Effector memory CD4-positive, alpha-beta T cell (primary cell): Measurements from ENCODE around the gene SPPL2A.

ENCODE experiments used
- DNase-seq, 3 donors: peaks; one replicate each; pipeline ENCODE4 v3.0.0-alpha.2; 2020
- H3K27ac ChIP-seq: 2 replicates; pipeline ENCODE4 v1.7.0; 2013; ENCODE audit warnings: mild to moderate bottlenecking, low read length, moderate library complexity; ENCODE audit not compliant: insufficient read depth, poor library complexity, severe bottlenecking
- H3K27me3 ChIP-seq: replicated peaks from 2 replicates; pipeline ENCODE4 v1.7.0; 2013; ENCODE audit warnings: mild to moderate bottlenecking, low read length; ENCODE audit not compliant: insufficient read depth, control insufficient read depth, poor library complexity, severe bottlenecking
- H3K36me3 ChIP-seq: 2 replicates; pipeline ENCODE4 v1.7.0; 2013; ENCODE audit warnings: mild to moderate bottlenecking, low read length, moderate library complexity; ENCODE audit not compliant: control insufficient read depth, insufficient read depth
- H3K4me1 ChIP-seq: 2 replicates; pipeline ENCODE4 v1.7.0; 2013; ENCODE audit warnings: low read length, mild to moderate bottlenecking; ENCODE audit not compliant: control insufficient read depth, insufficient read depth, poor library complexity, severe bottlenecking
- H3K4me3 ChIP-seq: 2 replicates; pipeline ENCODE4 v1.7.0; 2013; ENCODE audit warnings: low read length, low read depth, mild to moderate bottlenecking; ENCODE audit not compliant: insufficient read depth, poor library complexity, severe bottlenecking
- H3K9me3 ChIP-seq: 2 replicates; pipeline ENCODE4 v1.7.0; 2013; ENCODE audit warnings: mild to moderate bottlenecking, low read length, moderate library complexity; ENCODE audit not compliant: control insufficient read depth

The SPPL2A gene

DNA sequence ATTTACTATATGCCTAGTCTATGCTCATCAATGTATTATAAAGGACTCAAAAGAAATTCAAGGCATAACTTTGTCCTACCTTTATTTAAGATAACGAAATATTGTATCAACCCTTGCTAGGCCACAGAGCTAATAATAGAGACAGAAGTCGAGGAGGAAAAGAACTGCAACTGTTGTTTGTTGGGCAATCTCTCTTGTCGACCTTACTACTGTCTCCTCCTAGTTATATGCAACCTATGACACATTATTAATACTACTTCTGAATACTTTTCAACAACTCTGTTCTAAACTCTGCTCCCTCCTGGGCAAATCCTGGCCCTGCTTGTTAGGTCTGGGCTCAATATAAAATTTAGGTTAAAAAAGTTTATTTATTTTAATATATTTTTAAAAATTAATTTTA, 24.6 kb downstream of the SPPL2A start:
- Histone ChIP-seq H3K27me3 (no peaks in the 10 kb centered on the region), H3K27ac (no peak overlapping the region), H3K4me1 (no peaks in the 10 kb centered on the region), H3K4me3 (no peak overlapping the region), H3K36me3 (peaks cover 18% of the 10 kb centered on the region), H3K9me3 (no peaks in the 10 kb centered on the region)
- DNase-seq: no peak

DNA sequence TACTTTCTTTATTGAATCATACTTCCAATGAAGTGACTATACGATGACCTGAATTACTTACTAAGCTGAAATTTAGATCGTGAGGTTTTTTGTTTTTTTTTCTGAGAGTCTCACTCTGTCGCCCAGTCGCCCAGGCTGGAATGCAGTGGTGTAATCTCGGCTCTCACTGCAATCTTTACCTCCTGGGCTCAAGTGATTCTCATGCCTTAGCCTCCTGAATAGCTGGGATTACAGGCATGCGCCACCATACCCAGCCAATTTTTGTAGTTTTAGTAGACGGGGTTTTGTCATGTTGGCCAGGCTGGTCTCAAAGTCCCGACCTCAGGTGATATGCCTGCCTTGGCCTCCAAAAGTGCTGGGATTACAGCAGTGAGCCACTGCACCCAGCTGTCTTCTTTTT, 28.7 kb downstream of the SPPL2A start:
- Histone ChIP-seq H3K4me1 (no peaks in the 10 kb centered on the region), H3K27ac (no peak overlapping the region), H3K36me3 (peaks cover 31% of the 10 kb centered on the region), H3K27me3 (no peaks in the 10 kb centered on the region), H3K4me3 (no peak overlapping the region), H3K9me3 (no peaks in the 10 kb centered on the region)
- no peak for DNase-seq

DNA sequence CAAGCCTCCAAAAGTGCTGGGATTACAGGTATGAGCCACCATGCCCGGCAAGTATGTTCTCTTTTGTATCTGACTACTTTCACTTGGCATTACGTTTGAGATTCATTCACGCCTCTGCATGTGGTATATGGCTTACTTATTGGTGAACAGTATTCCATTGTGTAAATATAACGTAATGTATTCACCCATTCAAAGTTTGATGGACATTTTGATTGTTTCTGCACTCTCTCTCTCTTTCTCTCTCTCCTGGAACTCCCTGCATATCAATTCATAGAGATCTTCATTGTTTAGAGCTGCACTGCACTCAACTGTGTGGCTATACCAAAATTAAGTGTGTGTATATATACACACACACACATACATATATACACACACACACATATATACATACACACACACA, 30.4 kb downstream of the SPPL2A start:
- Histone ChIP-seq H3K27ac (no peak overlapping the region), H3K4me3 (no peak overlapping the region), H3K9me3 (no peaks in the 10 kb centered on the region), H3K4me1 (no peaks in the 10 kb centered on the region), H3K27me3 (no peaks in the 10 kb centered on the region), H3K36me3 (peaks cover 34% of the 10 kb centered on the region)
- no peak for DNase-seq

DNA sequence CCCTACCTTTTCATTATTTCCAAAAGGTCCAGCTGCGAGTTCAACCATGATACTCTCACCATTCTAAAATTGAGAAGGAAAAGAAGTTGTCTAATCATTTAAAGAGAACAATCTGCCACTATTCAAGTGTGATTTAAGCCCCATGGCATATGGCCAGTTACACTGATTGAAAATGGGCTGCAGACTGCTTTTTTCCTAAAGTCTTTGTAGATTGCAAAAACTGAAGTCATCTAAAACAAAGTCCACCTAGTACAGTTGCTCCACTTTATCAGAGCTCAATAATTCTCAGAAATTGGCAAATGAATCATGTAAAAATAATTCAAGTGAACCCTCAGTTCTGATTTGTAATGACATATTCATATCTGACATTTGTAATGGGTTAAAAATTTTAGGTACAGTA, 39.2 kb downstream of the SPPL2A start:
- no peak overlapping the region for H3K4me3 ChIP-seq
- H3K9me3 ChIP-seq: no peaks in the 10 kb centered on the region
- H3K27me3 ChIP-seq: no peaks in the 10 kb centered on the region
- H3K27ac ChIP-seq: no peak overlapping the region
- no peak for DNase-seq
- no peaks in the 10 kb centered on the region for H3K4me1 ChIP-seq
- H3K36me3 ChIP-seq: peaks cover 18% of the 10 kb centered on the region

DNA sequence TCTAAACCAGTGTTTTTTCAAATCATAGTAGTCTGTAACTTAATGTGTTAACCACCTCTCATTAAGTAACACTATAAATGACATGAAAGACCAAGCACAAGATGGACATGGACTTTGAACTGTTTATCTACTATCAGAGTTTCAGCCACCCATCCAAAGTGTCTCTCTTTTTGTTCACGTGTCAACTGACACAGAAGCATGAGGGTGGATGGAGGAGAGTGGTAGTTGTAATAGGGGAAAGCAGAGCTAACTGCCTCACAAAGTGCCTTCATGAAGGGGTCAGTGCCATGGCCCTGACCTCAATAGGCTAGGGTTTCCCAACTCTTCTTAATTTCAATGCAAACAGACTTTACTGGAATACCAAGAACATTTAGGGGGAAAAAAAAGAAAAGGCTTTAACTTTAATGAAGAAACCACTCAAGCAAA, 46.8 kb downstream of the SPPL2A start:
- Histone ChIP-seq H3K27ac (no peak overlapping the region), H3K4me1 (no peaks in the 10 kb centered on the region), H3K36me3 (peaks cover 25% of the 10 kb centered on the region), H3K4me3 (no peak overlapping the region), H3K27me3 (no peaks in the 10 kb centered on the region), H3K9me3 (no peaks in the 10 kb centered on the region)
- DNase-seq: no peak

DNA sequence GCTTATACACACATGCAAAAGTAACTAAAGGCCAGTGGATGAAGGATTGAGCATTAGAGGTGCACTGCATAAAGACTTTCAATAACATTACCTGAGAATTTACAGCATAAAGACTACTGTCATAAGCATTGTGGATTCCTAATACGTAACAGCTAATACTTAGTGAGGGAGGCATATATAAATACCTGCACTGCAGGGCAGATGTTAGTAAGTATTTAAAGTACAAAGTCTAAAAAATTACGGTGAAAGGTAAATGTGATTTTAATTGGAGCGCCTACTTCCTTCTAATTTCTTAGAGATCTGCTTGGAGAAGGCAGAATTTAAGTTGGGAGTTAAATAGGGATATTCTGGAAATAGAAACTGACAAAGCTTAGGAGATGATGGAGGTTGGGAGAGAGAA, 53.5 kb downstream of the SPPL2A start:
- DNase-seq: no peak
- H3K36me3 ChIP-seq: no peaks in the 10 kb centered on the region
- no peak overlapping the region for H3K27ac ChIP-seq
- no peaks in the 10 kb centered on the region for H3K4me1 ChIP-seq
- no peaks in the 10 kb centered on the region for H3K9me3 ChIP-seq
- H3K27me3 ChIP-seq: no peaks in the 10 kb centered on the region
- H3K4me3 ChIP-seq: no peak overlapping the region

DNA sequence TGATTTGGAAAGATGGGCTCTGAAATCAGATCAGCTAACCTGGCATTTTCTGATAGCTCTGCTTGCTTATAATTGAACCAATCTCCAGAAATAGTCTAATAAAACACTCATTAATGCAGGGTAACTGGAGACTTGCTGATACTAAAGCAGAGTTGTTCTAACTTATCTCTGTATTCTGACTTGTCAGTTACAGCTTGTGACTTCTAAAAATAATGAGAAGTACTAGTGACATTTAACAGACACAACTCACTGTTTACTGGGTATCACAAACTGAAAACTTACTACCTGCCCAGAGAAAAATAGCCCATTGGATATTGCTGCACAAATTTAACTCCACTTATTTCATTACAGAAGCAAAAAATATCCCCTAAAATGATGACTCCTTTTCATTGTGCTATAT, 54.9 kb downstream of the SPPL2A start:
- Histone ChIP-seq H3K4me1 (no peaks in the 10 kb centered on the region), H3K4me3 (no peak overlapping the region), H3K27me3 (no peaks in the 10 kb centered on the region), H3K9me3 (no peaks in the 10 kb centered on the region), H3K36me3 (no peaks in the 10 kb centered on the region), H3K27ac (no peak overlapping the region)
- no peak for DNase-seq

DNA sequence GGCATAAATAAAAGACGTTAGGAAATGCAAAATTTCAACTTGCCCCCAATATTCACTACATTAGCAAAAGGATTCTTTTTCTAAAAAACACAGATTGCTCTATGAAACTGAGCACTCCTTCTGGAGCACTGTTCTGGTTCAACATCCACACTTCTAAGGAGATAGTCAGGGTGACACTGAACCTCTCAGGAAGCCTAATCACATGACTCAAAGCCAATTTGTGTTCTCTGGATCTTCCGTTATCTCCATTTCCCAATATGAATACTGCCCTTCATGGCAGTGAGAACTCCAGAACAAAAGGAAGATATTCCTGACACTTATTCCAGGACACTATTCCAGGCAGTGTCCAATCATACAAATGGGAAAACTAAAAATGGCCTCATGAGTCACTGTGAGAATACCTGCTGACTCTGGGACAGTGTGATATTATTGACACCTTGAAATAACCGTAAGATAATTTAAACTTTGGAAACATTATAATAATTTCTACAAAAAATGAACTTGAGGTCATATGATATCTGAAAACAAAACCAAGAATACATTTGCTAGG, 57.6 kb downstream of the SPPL2A start:
- DNase-seq: no peak
- Histone ChIP-seq H3K9me3 (no peaks in the 10 kb centered on the region), H3K27me3 (no peaks in the 10 kb centered on the region), H3K4me1 (no peaks in the 10 kb centered on the region), H3K4me3 (no peak overlapping the region), H3K36me3 (no peaks in the 10 kb centered on the region), H3K27ac (no peak overlapping the region)

DNA sequence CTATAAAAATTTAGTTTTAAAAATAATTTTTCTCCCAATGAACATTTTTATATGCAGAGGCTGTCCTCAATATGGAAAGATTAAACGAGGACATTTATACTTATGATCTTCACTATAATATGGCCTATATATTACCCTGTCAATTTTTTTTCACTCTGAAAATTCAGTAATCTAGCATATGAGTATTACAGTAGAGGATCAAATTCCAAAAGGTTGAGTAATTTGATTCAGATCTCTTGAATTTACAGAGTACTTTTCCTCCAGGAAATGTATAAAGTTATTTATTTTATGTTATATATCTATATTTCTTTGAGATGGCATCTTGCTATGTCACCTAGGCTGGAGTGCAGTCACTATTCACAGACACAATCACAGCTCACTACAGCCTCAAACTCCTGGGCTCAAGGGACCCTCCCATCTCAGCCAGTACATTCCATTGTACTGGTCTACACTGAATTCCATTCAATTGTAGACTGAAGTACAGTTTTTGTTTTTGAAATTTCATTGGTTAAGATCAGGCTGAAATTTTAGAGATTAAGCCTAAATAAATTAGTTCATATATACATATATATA, 62.7 kb downstream of the SPPL2A start:
- Histone ChIP-seq H3K4me1 (no peaks in the 10 kb centered on the region), H3K36me3 (no peaks in the 10 kb centered on the region), H3K27ac (no peak overlapping the region), H3K27me3 (no peaks in the 10 kb centered on the region), H3K9me3 (no peaks in the 10 kb centered on the region), H3K4me3 (no peak overlapping the region)
- DNase-seq: no peak

DNA sequence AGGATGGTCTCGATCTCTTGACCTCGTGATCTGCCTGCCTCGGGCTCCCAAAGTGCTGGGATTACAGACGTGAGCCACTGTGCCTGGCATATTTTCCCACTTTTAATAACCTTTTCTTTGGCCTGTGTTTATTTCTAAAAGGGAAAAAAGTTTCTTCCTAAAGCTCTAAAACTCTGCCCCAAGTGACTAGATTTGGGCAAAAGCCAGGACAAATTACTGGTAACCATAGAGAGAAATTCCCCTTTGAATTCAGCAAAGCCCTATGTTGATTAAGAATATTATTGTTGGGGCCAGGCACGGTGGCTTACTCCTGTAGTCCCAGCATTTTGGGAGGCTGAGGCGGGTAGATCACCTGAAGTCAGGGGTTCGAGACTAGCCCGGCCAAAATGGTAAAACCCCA, 67.4 kb downstream of the SPPL2A start:
- Histone ChIP-seq H3K4me1 (no peaks in the 10 kb centered on the region), H3K27me3 (no peaks in the 10 kb centered on the region), H3K36me3 (no peaks in the 10 kb centered on the region)

More for the DNA sequence above, 67.4 kb downstream of the SPPL2A start:
- no peak overlapping the region for H3K4me3 ChIP-seq
- H3K9me3 ChIP-seq: no peaks in the 10 kb centered on the region
- no peak for DNase-seq
- H3K27ac ChIP-seq: no peak overlapping the region
